SK-N-SH treated with all-trans-retinoic acid at 6 μM for 48 hours (cell line): ENCODE measurements around the gene PSMC3IP.

Experiments
- ATAC-seq: fragments of 200-7000 bp; cut with Tn5 transposase; 3 replicates; pipeline ENCODE4 v1.9.1; 2020; ENCODE audit warnings: mild to moderate bottlenecking, moderate library complexity
- ARNTL ChIP-seq: fragments of 450-650 bp; formaldehyde crosslinking; IDR thresholded peaks from 2 replicates; pipeline ENCODE4 v1.5.0; 2020; ENCODE audit warnings: low read depth, mild to moderate bottlenecking, moderate library complexity, borderline replicate concordance
- BACH2 ChIP-seq: fragments of 250-450 bp; sonication (Bioruptor Pico); IDR thresholded peaks from 2 replicates; pipeline ENCODE4 v1.9.0; 2021; ENCODE audit warnings: mild to moderate bottlenecking, borderline replicate concordance
- CREB5 ChIP-seq: fragments of 250-450 bp; sonication (Bioruptor Pico); IDR thresholded peaks from 2 replicates; pipeline ENCODE4 v1.5.1; 2020; ENCODE audit warnings: low read depth, mild to moderate bottlenecking, moderate library complexity
- CSDC2 ChIP-seq: fragments of 250-450 bp; sonication (Bioruptor Pico); IDR thresholded peaks from 2 replicates; pipeline ENCODE4 v1.5.0; 2020; ENCODE audit warnings: mild to moderate bottlenecking, moderate library complexity
- CSRNP3 ChIP-seq: fragments of 250-450 bp; sonication (Bioruptor Pico); IDR thresholded peaks from 2 replicates; pipeline ENCODE4 v1.5.1; 2021; ENCODE audit warnings: mild to moderate bottlenecking, moderate library complexity
- ESRRG ChIP-seq: fragments of 250-450 bp; sonication (Bioruptor Pico); IDR thresholded peaks from 2 replicates; pipeline ENCODE4 v1.6.1; 2021; ENCODE audit warnings: mild to moderate bottlenecking
- GLIS3 ChIP-seq: fragments of 250-450 bp; sonication (Bioruptor Pico); IDR thresholded peaks from 2 replicates; pipeline ENCODE4 v1.5.0; 2020; ENCODE audit warnings: mild to moderate bottlenecking, moderate library complexity
- ISL1 ChIP-seq: fragments of 250-450 bp; sonication (Bioruptor Pico); IDR thresholded peaks from 2 replicates; pipeline ENCODE4 v2.1.2; 2022; ENCODE audit warnings: mild to moderate bottlenecking, moderate library complexity
- OSR1 ChIP-seq: fragments of 250-450 bp; sonication (Bioruptor Pico); IDR thresholded peaks from 2 replicates; pipeline ENCODE4 v1.8.0; 2022; ENCODE audit warnings: moderate library complexity, mild to moderate bottlenecking, inconsistent platforms
- PATZ1 ChIP-seq: fragments of 250-450 bp; sonication (Bioruptor Pico); IDR thresholded peaks from 2 replicates; pipeline ENCODE4 v1.8.0; 2020; ENCODE audit warnings: mild to moderate bottlenecking, moderate library complexity, borderline replicate concordance
- POU6F1 ChIP-seq: fragments of 250-450 bp; sonication (Bioruptor Pico); IDR thresholded peaks from 2 replicates; pipeline ENCODE4 v1.8.0; 2021; ENCODE audit warnings: low read depth, mild to moderate bottlenecking, moderate library complexity, borderline replicate concordance
- PPARA ChIP-seq: fragments of 250-450 bp; sonication (Bioruptor Pico); IDR thresholded peaks from 2 replicates; pipeline ENCODE4 v1.5.0; 2020; ENCODE audit warnings: mild to moderate bottlenecking, borderline replicate concordance
- RARB ChIP-seq: fragments of 250-450 bp; sonication (Bioruptor Pico); IDR thresholded peaks from 2 replicates; pipeline ENCODE4 v1.8.0; 2021; ENCODE audit warnings: mild to moderate bottlenecking, moderate library complexity
- SNAI2 ChIP-seq: fragments of 250-450 bp; sonication (Bioruptor Pico); IDR thresholded peaks from 2 replicates; pipeline ENCODE4 v1.5.0; 2020; ENCODE audit warnings: mild to moderate bottlenecking, moderate library complexity
- TOX ChIP-seq: fragments of 250-450 bp; sonication (Bioruptor Pico); IDR thresholded peaks from 2 replicates; pipeline ENCODE4 v1.8.0; 2021; ENCODE audit warnings: mild to moderate bottlenecking, moderate library complexity, borderline replicate concordance
- TSHZ2 ChIP-seq: fragments of 250-450 bp; sonication (Bioruptor Pico); IDR thresholded peaks from 2 replicates; pipeline ENCODE4 v1.5.0; 2020; ENCODE audit warnings: mild to moderate bottlenecking, moderate library complexity
- ZC3H10 ChIP-seq: fragments of 250-450 bp; sonication (Bioruptor Pico); IDR thresholded peaks from 2 replicates; pipeline ENCODE4 v1.5.1; 2021; ENCODE audit warnings: mild to moderate bottlenecking, moderate library complexity
- ZFP3 ChIP-seq: fragments of 250-450 bp; sonication (Bioruptor Pico); IDR thresholded peaks from 2 replicates; pipeline ENCODE4 v1.5.0; 2020; ENCODE audit warnings: mild to moderate bottlenecking, moderate library complexity
- ZFP30 ChIP-seq: fragments of 450-650 bp; formaldehyde crosslinking; IDR thresholded peaks from 2 replicates; pipeline ENCODE4 v1.5.0; 2022; ENCODE audit warnings: mild to moderate bottlenecking, moderate library complexity
- ZNF565 ChIP-seq: fragments of 450-650 bp; formaldehyde crosslinking; conservative IDR thresholded peaks from 2 replicates; pipeline ENCODE4 v1.5.0; 2020; ENCODE audit warnings: low read depth, mild to moderate bottlenecking, moderate library complexity
- ZNF70 ChIP-seq: fragments of 450-650 bp; formaldehyde crosslinking; IDR thresholded peaks from 2 replicates; pipeline ENCODE4 v1.5.0; 2020; ENCODE audit warnings: mild to moderate bottlenecking, moderate library complexity
- ZNF8 ChIP-seq: fragments of 450-650 bp; formaldehyde crosslinking; IDR thresholded peaks from 2 replicates; pipeline ENCODE4 v1.5.0; 2020; ENCODE audit warnings: mild to moderate bottlenecking, moderate library complexity

Gene PSMC3IP

GRCh38 chr17:42525221-42525620 is 52.3 kb downstream of the PSMC3IP start:
- TF ChIP-seq POU6F1: no peak
- TF ChIP-seq PPARA: no peak
- TF ChIP-seq ESRRG (CRISPR knock-in tag): no peak
- no peak for TF ChIP-seq ZNF8 (CRISPR knock-in tag)
- no peak for TF ChIP-seq CSDC2
- no peak for TF ChIP-seq ZFP3 (CRISPR knock-in tag)
- TF ChIP-seq TOX (CRISPR knock-in tag): no peak
- no peak for TF ChIP-seq ZNF70 (CRISPR knock-in tag)
- TF ChIP-seq ZC3H10: no peak
- TF ChIP-seq OSR1 (CRISPR knock-in tag): no peak
- TF ChIP-seq BACH2 (CRISPR knock-in tag): no peak
- no peak for TF ChIP-seq TSHZ2 (CRISPR knock-in tag)
- no peak for TF ChIP-seq CSRNP3 (CRISPR knock-in tag)
- TF ChIP-seq CREB5 (CRISPR knock-in tag): no peak
- no peak for TF ChIP-seq SNAI2
- TF ChIP-seq PATZ1: no peak
- TF ChIP-seq ZFP30 (CRISPR knock-in tag): no peak
- TF ChIP-seq GLIS3 (CRISPR knock-in tag): no peak
- TF ChIP-seq ZNF565 (CRISPR knock-in tag): no peak
- no peak for ATAC-seq

GRCh38 chr17:42522798-42523278 is 54.7 kb downstream of the PSMC3IP start:
- no peak for ATAC-seq
- no peak for TF ChIP-seq TSHZ2 (CRISPR knock-in tag)
- TF ChIP-seq ZC3H10: no peak
- no peak for TF ChIP-seq ZFP3 (CRISPR knock-in tag)
- TF ChIP-seq ZNF565 (CRISPR knock-in tag): no peak
- TF ChIP-seq RARB (CRISPR knock-in tag): no peak
- no peak for TF ChIP-seq ESRRG (CRISPR knock-in tag)
- no peak for TF ChIP-seq OSR1 (CRISPR knock-in tag)
- TF ChIP-seq PATZ1: no peak
- TF ChIP-seq ZNF8 (CRISPR knock-in tag): no peak
- TF ChIP-seq CSRNP3 (CRISPR knock-in tag): no peak
- TF ChIP-seq TOX (CRISPR knock-in tag): no peak
- no peak for TF ChIP-seq CSDC2
- no peak for TF ChIP-seq ISL1
- TF ChIP-seq BACH2 (CRISPR knock-in tag): no peak
- no peak for TF ChIP-seq GLIS3 (CRISPR knock-in tag)
- no peak for TF ChIP-seq ZFP30 (CRISPR knock-in tag)
- no peak for TF ChIP-seq ARNTL (CRISPR knock-in tag)
- TF ChIP-seq, all 23 proteins: peak for 0
